KMS-11 (cell line): ENCODE data around the gene NEU4.

Source experiments
- H2AFZ ChIP-seq: fragments of 200-600 bp; sonication (generic); 2 replicates; pipeline ENCODE4 v1.6.1; 2016; ENCODE audit warnings: antibody characterized with exemption, mixed run types, low read depth
- H3K27ac ChIP-seq: fragments of 200-600 bp; sonication (generic); 2 replicates; pipeline ENCODE4 v1.6.1; 2016; ENCODE audit warnings: mild to moderate bottlenecking, mixed run types
- H3K27me3 ChIP-seq: fragments of 200-600 bp; sonication (generic); 2 replicates; pipeline ENCODE4 v1.6.1; 2017; ENCODE audit warnings: mild to moderate bottlenecking, low read depth, mixed run types, moderate library complexity; ENCODE audit not compliant: insufficient read depth
- H3K36me3 ChIP-seq: fragments of 200-600 bp; sonication (generic); 2 replicates; pipeline ENCODE4 v1.6.1; 2017; ENCODE audit warnings: mild to moderate bottlenecking, mixed run types; ENCODE audit not compliant: insufficient read depth
- H3K4me1 ChIP-seq: fragments of 200-600 bp; sonication (generic); 2 replicates; pipeline ENCODE4 v1.6.1; 2016; ENCODE audit warnings: mild to moderate bottlenecking, low read depth, mixed run types; ENCODE audit not compliant: poor library complexity, severe bottlenecking
- H3K4me2 ChIP-seq: fragments of 200-600 bp; sonication (generic); 2 replicates; pipeline ENCODE4 v1.7.0; 2016; ENCODE audit warnings: mild to moderate bottlenecking, mixed run types
- H3K4me3 ChIP-seq: fragments of 200-600 bp; sonication (generic); IDR thresholded peaks from 2 replicates; pipeline ENCODE4 v1.6.1; 2017; ENCODE audit warnings: low read depth, low read length, mixed read lengths; ENCODE audit not compliant: insufficient read depth
- H3K79me2 ChIP-seq: fragments of 200-600 bp; sonication (generic); 2 replicates; pipeline ENCODE4 v1.6.1; 2016; ENCODE audit warnings: low read depth, mixed run types; ENCODE audit not compliant: insufficient read depth
- H3K9ac ChIP-seq: fragments of 200-600 bp; sonication (generic); 2 replicates; pipeline ENCODE4 v1.6.1; 2016; ENCODE audit warnings: mild to moderate bottlenecking, mixed run types
- H4K20me1 ChIP-seq: fragments of 200-600 bp; sonication (generic); 2 replicates; pipeline ENCODE4 v1.6.1; 2016; ENCODE audit warnings: mild to moderate bottlenecking, mixed run types; ENCODE audit not compliant: insufficient read depth
- CTCF ChIP-seq: fragments of 200-600 bp; sonication (generic); conservative IDR thresholded peaks from 2 replicates; pipeline ENCODE4 v1.6.1; 2017; ENCODE audit warnings: low read depth, mild to moderate bottlenecking, antibody characterized with exemption, low read length, moderate library complexity, mixed read lengths

The NEU4 gene

DNA sequence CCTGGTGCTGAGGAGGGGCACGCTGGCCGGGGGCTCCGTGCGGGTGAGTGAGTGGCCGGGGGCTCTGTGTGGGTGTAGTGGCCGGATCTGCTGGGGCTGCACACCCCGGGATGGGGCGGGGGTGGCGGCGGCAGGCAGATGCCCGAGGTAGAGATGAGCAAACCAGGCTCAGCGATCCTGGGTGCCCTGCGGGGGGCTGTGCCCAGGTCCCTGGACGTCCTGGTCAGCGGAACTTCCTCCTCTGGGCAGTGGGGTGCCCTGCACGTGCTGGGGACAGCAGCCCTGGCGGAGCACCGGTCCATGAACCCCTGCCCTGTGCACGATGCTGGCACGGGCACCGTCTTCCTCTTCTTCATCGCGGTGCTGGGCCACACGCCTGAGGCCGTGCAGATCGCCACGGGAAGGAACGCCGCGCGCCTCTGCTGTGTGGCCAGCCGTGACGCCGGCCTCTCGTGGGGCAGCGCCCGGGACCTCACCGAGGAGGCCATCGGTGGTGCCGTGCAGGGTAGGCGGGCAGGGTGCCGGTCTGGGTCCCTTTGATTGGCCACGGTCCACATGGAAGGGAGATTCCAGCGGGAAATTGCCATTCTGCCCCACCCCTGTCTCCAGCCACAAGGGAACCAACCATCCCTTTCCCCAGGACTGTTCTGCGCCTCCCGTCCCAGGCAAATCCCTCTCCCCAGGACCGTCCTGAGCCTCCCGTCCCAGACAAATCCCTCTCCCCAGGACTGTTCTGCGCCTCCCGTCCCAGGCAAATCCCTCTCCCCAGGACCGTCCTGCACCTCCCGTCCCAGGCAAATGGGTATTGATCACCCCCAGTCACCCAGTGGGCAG lies 5.9 kb downstream of the NEU4 start:
- Histone ChIP-seq H3K4me2 (no peak overlapping the region), H3K4me1 (no peaks in the 10 kb centered on the region), H3K79me2 (no peaks in the 10 kb centered on the region), H3K4me3 (no peak overlapping the region), H4K20me1 (no peaks in the 10 kb centered on the region), H2AFZ (no peak overlapping the region), H3K27ac (no peak overlapping the region), H3K27me3 (peaks cover 56% of the 10 kb centered on the region), H3K9ac (no peak overlapping the region), H3K36me3 (no peaks in the 10 kb centered on the region)
- TF ChIP-seq CTCF = no peak

DNA sequence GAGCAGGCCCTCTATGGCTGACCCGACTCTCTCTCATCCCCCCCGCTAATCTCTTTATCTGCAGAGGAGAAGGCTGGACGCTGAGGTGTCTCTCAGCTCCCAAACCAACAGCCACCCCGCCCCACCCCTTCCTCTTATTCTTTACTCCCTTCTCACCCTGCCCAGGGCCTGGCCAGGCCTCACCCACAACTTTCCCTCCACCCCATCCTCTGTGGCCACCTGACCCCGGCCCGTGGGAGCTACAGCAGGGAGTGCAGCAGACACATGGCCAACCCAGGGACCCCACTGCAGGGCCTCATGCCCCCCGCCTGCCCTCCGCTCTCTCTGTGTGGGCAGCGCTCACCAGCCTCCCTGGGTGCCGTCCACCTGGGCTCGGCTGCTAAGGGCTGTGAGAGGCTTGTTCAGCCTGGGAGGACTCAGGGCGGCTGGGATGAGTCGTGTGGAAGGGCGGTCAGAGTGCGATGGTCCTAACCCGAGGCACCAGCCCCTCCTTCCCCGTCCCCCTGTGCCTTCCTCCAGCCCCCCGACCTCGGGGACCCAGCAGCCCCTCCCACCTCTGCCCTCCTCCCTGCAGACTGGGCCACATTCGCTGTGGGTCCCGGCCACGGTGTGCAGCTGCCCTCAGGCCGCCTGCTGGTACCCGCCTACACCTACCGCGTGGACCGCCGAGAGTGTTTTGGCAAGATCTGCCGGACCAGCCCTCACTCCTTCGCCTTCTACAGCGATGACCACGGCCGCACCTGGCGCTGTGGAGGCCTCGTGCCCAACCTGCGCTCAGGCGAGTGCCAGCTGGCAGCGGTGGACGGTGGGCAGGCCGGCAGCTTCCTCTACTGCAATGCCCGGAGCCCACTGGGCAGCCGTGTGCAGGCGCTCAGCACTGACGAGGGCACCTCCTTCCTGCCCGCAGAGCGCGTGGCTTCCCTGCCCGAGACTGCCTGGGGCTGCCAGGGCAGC lies 6.8 kb downstream of the NEU4 start:
- Histone ChIP-seq H3K27me3 (peaks cover 60% of the 10 kb centered on the region), H3K4me1 (no peaks in the 10 kb centered on the region), H2AFZ (no peak overlapping the region), H3K4me3 (no peak overlapping the region), H3K9ac (no peak overlapping the region), H3K4me2 (no peak overlapping the region), H4K20me1 (no peaks in the 10 kb centered on the region), H3K36me3 (no peaks in the 10 kb centered on the region), H3K27ac (no peak overlapping the region), H3K79me2 (no peaks in the 10 kb centered on the region)
- TF ChIP-seq CTCF = no peak

GRCh38 chr2:241816431-241817121 lies 7.6 kb downstream of the NEU4 start:
- H3K9ac ChIP-seq = no peak overlapping the region

More at GRCh38 chr2:241816431-241817121, 7.6 kb downstream of the NEU4 start:
- no peak overlapping the region for H3K27ac ChIP-seq
- H3K4me1 ChIP-seq = no peaks in the 10 kb centered on the region
- H4K20me1 ChIP-seq = no peaks in the 10 kb centered on the region
- H3K27me3 ChIP-seq = peaks cover 56% of the 10 kb centered on the region
- H3K4me2 ChIP-seq = no peak overlapping the region
- no peak overlapping the region for H3K4me3 ChIP-seq
- H2AFZ ChIP-seq = no peak overlapping the region
- H3K79me2 ChIP-seq = no peaks in the 10 kb centered on the region
- H3K36me3 ChIP-seq = no peaks in the 10 kb centered on the region
- TF ChIP-seq CTCF = no peak
